Hepatocyte (in vitro differentiated cells): ENCODE data around the gene PSME4. TPM values are rescaled to one million over a fixed set of nuclear protein-coding genes. Genes with fewer than 3 reads are reported as not detected.

Experiments
- DNase-seq: peaks from one replicate; pipeline ENCODE4 v3.0.0-alpha.2; 2016; ENCODE audit warnings: low spot score
- H2AFZ ChIP-seq: fragments of 200-600 bp; sonication (generic); 2 replicates; pipeline ENCODE4 v1.6.0; 2016; ENCODE audit warnings: antibody characterized with exemption, mild to moderate bottlenecking
- H3K27ac ChIP-seq: fragments of 200-600 bp; sonication (generic); 2 replicates; pipeline ENCODE4 v1.5.1; 2016; ENCODE audit warnings: mild to moderate bottlenecking
- H3K27me3 ChIP-seq: fragments of 200-600 bp; sonication (generic); 2 replicates; pipeline ENCODE4 v1.6.1; 2016
- H3K36me3 ChIP-seq: fragments of 200-600 bp; sonication (generic); replicated peaks from 2 replicates; pipeline ENCODE4 v1.5.1; 2016; ENCODE audit warnings: low read depth; ENCODE audit not compliant: insufficient read depth
- H3K4me1 ChIP-seq: fragments of 200-600 bp; sonication (generic); 2 replicates; pipeline ENCODE4 v1.5.1; 2016; ENCODE audit warnings: mild to moderate bottlenecking, moderate library complexity; ENCODE audit not compliant: insufficient read depth
- H3K4me2 ChIP-seq: fragments of 200-600 bp; sonication (generic); 2 replicates; pipeline ENCODE4 v1.6.0; 2016
- H3K4me3 ChIP-seq: fragments of 200-600 bp; sonication (generic); 2 replicates; pipeline ENCODE4 v1.5.1; 2016; ENCODE audit warnings: mild to moderate bottlenecking
- H3K79me2 ChIP-seq: fragments of 200-600 bp; sonication (generic); 2 replicates; pipeline ENCODE4 v1.6.0; 2017; ENCODE audit warnings: mild to moderate bottlenecking
- H3K9me2 ChIP-seq: fragments of 200-600 bp; sonication (generic); replicated peaks from 2 replicates; pipeline ENCODE4 v1.6.0; 2017; ENCODE audit warnings: mild to moderate bottlenecking; ENCODE audit not compliant: insufficient read depth
- H3K9me3 ChIP-seq: fragments of 200-600 bp; sonication (generic); 2 replicates; pipeline ENCODE4 v1.5.1; 2016; ENCODE audit warnings: low read depth, mild to moderate bottlenecking
- H4K20me1 ChIP-seq: fragments of 200-600 bp; sonication (generic); 2 replicates; pipeline ENCODE4 v1.6.0; 2016; ENCODE audit warnings: mild to moderate bottlenecking; ENCODE audit not compliant: insufficient read depth, poor library complexity, severe bottlenecking
- CTCF ChIP-seq: fragments of 200-600 bp; sonication (generic); IDR thresholded peaks from 2 replicates; pipeline ENCODE4 v1.5.1; 2016; ENCODE audit warnings: antibody characterized with exemption, mild to moderate bottlenecking; ENCODE audit not compliant: poor library complexity
- EZH2 ChIP-seq: fragments of 200-600 bp; sonication (generic); IDR thresholded peaks from 2 replicates; pipeline ENCODE4 v1.6.1; 2016; ENCODE audit warnings: antibody characterized with exemption, mild to moderate bottlenecking, borderline replicate concordance
- EZH2phosphoT487 ChIP-seq: fragments of 200-600 bp; sonication (generic); IDR thresholded peaks from one replicate; pipeline ENCODE4 v1.6.1; 2018; ENCODE audit warnings: antibody characterized with exemption, mild to moderate bottlenecking, low read depth, moderate library complexity; ENCODE audit not compliant: unreplicated experiment, severe bottlenecking
- WGBS: methylation state at CpG from one replicate; pipeline ENCODE4 v1.1.6; 2016; ENCODE audit warnings: low lambda C conversion rate; ENCODE audit errors: missing lambda C conversion rate; 5-methylcytosine and 5-hydroxymethylcytosine counted together
- polyA plus RNA-seq: library from polyadenylated mRNA; unstranded; fragments of >200 nt; fragmentation: Nextera tagmentation; extraction: Ambion mirVana; gene quantifications from 2 replicates; pipeline ENCODE4 v1.2.1, GENCODE V29; 2016
- total RNA-seq: library from RNA; depleted of rRNA; stranded (reverse); fragments of >200 nt; gene quantifications from 2 replicates; pipeline ENCODE4 v1.2.3, GENCODE V29; 2014

PSME4 gene
- total and polyA plus RNA-seq, 2 experiments from 2014 or later: 12.7 to 53.1 TPM

GRCh38 chr2:53859206-53860181 is 111.3 kb downstream of the PSME4 start, which contains the start of gene GPR75:
GPR75 (minus strand) TSS chr2:53859967; CDS start chr2:53854756, 5,211 bp downstream.
- Histone ChIP-seq H3K9me2 (no peaks in the 10 kb centered on the region), H3K27me3 (no peaks in the 10 kb centered on the region), H3K9me3 (no peaks in the 10 kb centered on the region), H2AFZ (no peak within 1 kb of the TSS), H3K4me3 (no peak within 1 kb of the TSS), H3K4me1 (no peaks in the 10 kb centered on the region), H3K4me2 (peak within 1 kb of the TSS; percentile 41), H3K36me3 (no peaks in the 10 kb centered on the region), H4K20me1 (peaks cover 4% of the 10 kb centered on the region), H3K27ac (no peak within 1 kb of the TSS), H3K79me2 (no peaks in the 10 kb centered on the region)
- 71% methylated on average over 72 of the region's 72 CpGs for WGBS
- TF ChIP-seq EZH2 (no peak), CTCF (no peak), EZH2phosphoT487 (no peak)
- DNase-seq: peak; percentile 10

- Histone ChIP-seq H2AFZ (no peak overlapping the region), H3K79me2 (no peaks in the 10 kb centered on the region), H3K4me3 (no peak overlapping the region), H3K27ac (no peak overlapping the region), H4K20me1 (peaks cover 4% of the 10 kb centered on the region), H3K4me2 (no peak overlapping the region), H3K36me3 (no peaks in the 10 kb centered on the region), H3K4me1 (no peaks in the 10 kb centered on the region), H3K9me3 (no peaks in the 10 kb centered on the region), H3K27me3 (no peaks in the 10 kb centered on the region), H3K9me2 (no peaks in the 10 kb centered on the region)
- no peak for DNase-seq
- 95% methylated on average over 2 of the region's 2 CpGs for WGBS
- no peak for TF ChIP-seq EZH2phosphoT487
- no peak for TF ChIP-seq EZH2
- TF ChIP-seq CTCF: no peak
These were observed 114.5 kb downstream of the PSME4 start for GRCh38 chr2:53856272-53856671.

GRCh38 chr2:53854678-53855077 is 116.1 kb downstream of the PSME4 start:
- Histone ChIP-seq H3K4me2 (no peak overlapping the region), H2AFZ (no peak overlapping the region)
- 100% methylated on average over 2 of the region's 2 CpGs for WGBS

More at GRCh38 chr2:53854678-53855077, 116.1 kb downstream of the PSME4 start:
- TF ChIP-seq EZH2: no peak
- no peak for TF ChIP-seq EZH2phosphoT487
- no peak for TF ChIP-seq CTCF
- no peak overlapping the region for H3K4me3 ChIP-seq
- peaks cover 4% of the 10 kb centered on the region for H4K20me1 ChIP-seq
- no peaks in the 10 kb centered on the region for H3K4me1 ChIP-seq
- no peak overlapping the region for H3K27ac ChIP-seq
- no peaks in the 10 kb centered on the region for H3K27me3 ChIP-seq
- DNase-seq: no peak
- no peaks in the 10 kb centered on the region for H3K36me3 ChIP-seq
- no peaks in the 10 kb centered on the region for H3K9me3 ChIP-seq
- H3K79me2 ChIP-seq: no peaks in the 10 kb centered on the region
- H3K9me2 ChIP-seq: no peaks in the 10 kb centered on the region
